Omental fat pad (tissue), 4 donors: ENCODE data around the gene ENPP6. TPM values are rescaled to one million over a fixed set of nuclear protein-coding genes. Genes with fewer than 3 reads are reported as not detected.

Experiments
- ATAC-seq: fragments of 150-250 bp; one replicate; pipeline ENCODE4 v1.9.1; 2016; ENCODE audit warnings: mild to moderate bottlenecking, moderate library complexity; ENCODE audit not compliant: low FRiP score
- DNase-seq: peaks from one replicate; pipeline ENCODE4 v3.0.0-alpha.2; 2019; ENCODE audit warnings: low spot score
- CTCF ChIP-seq, 3 donors: fragments of 450-650 bp; IDR thresholded peaks; one replicate each; pipeline ENCODE4 v1.5.1; 2016 to 2017; ENCODE audit warnings: antibody characterized with exemption in 3 of 3, mild to moderate bottlenecking in 3 of 3, moderate library complexity in 2 of 3
- total RNA-seq, 4 donors: library from RNA; depleted of rRNA; stranded (reverse); fragments of >200 nt; gene quantifications; one replicate each; pipeline ENCODE4 v1.1.0, GENCODE V29; 2016

ENPP6 gene
- total RNA-seq, 4 donors from 2014 or later, result 0.19 to 0.63 TPM; not detected in 2

DNA sequence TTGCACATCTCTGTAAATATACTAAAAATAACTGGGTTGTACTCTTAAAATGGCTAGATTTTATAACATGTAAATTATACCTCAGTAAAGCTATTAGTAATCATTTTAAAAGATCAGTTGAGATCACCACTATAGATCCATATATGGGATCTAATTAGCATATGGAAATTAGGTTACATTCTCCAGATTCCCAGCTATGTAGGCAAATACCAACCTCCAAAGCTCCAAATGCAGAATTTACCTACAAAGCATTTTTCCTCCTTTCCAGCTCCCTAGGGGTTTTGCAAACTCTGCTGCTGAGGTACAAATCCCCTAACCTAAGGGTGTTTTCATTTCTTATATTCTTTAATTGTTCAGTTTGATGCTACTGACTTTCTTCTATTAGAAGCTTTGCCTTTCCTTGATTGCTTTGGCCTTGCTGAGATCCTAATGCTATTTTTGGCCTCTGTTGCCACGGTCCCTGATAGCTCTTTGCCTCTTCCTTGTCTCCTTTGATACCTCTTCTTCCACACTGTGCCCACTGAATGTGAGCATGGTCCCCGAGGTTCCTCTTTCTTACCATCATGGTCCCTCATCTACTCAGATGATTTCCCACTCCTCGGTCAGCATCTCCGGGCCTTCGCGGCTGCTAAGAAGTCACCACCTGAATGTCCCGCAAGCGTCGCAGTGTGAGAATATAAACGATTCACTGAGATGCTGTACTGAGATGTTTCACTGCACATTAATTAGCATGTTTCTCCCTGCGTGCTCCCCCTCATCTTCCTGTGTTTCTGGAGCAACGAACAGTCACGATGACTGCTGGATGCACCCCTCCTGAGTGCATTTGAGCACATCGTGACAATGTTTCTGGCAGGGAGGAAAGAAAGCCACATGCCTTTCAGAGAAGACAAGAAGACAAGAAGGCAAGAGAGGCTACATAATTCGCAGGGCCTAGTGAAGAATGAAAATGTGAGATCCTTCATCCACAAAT is 23.8 kb downstream of the ENPP6 start:
- TF ChIP-seq CTCF (IDR thresholded peaks at IDR 0.05), result no peak
- ATAC-seq, result no peak
- no peak for DNase-seq

DNA sequence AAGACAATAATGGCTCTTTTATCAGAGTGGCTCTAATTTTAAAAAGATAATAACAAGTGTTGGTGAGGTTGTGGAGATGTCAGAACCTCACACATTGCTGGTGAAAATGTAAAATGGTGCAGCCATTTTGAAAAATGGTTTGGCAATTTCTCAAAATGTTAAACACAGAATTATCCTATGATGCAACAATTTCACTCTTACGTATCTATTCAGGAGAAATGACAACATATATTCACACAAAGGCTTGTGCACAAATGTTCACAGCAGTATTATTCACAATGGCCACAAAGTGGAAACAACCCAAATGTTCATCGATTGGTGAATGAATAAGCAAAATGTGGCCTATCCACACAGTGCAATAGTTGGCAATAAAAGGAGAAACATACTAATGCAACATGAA is 24.7 kb downstream of the ENPP6 start:
- TF ChIP-seq CTCF (IDR thresholded peaks at IDR 0.05), result no peak
- no peak for DNase-seq
- ATAC-seq, result no peak

- DNase-seq (no peak), ATAC-seq (no peak)
- no peak for TF ChIP-seq CTCF (IDR thresholded peaks at IDR 0.05)
Measured at GRCh38 chr4:184191267-184191666, 26.4 kb downstream of the ENPP6 start.

- no peak for TF ChIP-seq CTCF (IDR thresholded peaks at IDR 0.05)
- ATAC-seq, result no peak
- no peak for DNase-seq
Measured at GRCh38 chr4:184190711-184191110, 27.0 kb downstream of the ENPP6 start.

GRCh38 chr4:184189966-184190365 is 27.7 kb downstream of the ENPP6 start:
- DNase-seq (no peak), ATAC-seq (no peak)
- no peak for TF ChIP-seq CTCF (IDR thresholded peaks at IDR 0.05)

DNA sequence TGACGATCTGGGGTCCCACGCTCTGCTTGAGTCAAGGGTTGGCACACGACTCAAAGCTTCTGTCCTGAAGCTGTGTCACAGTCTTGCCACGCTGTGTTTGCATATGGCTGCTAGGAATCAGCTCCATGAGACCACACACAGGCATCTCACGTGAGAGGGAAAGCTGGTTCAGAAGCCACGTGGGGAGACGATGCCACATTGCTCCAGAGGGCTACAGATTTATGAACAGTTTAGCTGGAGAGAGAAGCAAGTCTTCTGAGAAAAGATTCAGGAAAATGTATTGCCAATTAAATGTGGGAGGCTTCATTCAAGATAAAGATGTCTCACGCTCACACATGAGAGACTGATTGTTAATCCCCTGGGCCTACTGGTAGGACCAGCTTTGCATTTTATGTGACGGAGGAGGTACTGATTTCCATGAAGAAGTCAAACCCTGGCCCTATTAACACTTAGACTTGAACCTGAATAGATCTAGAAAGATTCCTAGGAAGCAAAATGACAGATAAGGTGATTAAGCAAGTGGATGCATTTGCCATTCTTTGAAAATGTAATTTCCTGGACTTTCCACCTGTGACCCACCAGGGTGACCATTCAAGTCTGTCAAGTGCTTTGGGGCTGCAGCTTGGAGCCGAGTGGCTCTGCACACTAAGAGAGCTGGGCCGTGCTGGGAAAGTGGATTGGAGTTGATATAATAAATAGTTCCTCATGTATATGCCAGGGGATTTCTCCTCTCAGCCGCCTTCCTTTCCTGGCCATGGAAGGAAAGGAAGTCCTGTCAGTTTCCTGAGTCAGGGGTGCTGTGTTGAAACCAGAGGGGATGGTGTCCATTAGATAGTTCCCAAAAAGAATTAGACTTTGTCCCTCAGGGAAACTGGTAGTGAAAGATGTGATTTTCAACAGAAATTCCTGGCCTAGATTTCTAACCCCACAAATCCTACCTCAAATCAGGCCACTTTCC is 29.0 kb downstream of the ENPP6 start:
- no peak for ATAC-seq
- no peak for DNase-seq
- no peak for TF ChIP-seq CTCF (IDR thresholded peaks at IDR 0.05)
